ENCODE measurements around the gene TAS2R40.

The TAS2R40 gene

DNA sequence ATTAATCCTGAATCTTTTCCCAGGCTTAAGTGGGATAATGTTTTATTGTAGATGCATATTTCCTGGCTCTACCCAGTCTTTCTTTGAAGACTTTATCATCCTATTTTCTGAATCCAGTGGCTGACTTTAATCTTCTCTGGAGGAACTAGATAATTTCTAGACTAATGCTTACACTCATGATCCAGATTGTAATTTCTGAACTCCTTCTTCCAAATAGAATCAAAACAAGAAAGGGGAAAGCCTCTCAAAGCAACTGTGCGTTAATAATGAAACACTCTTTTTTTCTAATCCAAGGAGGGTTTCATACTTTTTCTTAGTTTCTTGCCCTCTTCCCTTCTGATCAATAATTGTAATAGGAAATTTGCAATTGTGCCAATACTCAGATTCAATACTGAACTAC lies 49.4 kb downstream of the TAS2R40 start:
- H3K27ac ChIP-seq = no peak overlapping the region
- TF ChIP-seq ZFX (IDR thresholded peaks at IDR 0.05; ENCODE audit: borderline replicate concordance) = no peak
- TF ChIP-seq, protein P1, sequence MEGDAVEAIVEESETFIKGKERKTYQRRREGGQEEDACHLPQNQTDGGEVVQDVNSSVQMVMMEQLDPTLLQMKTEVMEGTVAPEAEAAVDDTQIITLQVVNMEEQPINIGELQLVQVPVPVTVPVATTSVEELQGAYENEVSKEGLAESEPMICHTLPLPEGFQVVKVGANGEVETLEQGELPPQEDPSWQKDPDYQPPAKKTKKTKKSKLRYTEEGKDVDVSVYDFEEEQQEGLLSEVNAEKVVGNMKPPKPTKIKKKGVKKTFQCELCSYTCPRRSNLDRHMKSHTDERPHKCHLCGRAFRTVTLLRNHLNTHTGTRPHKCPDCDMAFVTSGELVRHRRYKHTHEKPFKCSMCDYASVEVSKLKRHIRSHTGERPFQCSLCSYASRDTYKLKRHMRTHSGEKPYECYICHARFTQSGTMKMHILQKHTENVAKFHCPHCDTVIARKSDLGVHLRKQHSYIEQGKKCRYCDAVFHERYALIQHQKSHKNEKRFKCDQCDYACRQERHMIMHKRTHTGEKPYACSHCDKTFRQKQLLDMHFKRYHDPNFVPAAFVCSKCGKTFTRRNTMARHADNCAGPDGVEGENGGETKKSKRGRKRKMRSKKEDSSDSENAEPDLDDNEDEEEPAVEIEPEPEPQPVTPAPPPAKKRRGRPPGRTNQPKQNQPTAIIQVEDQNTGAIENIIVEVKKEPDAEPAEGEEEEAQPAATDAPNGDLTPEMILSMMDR (IDR thresholded peaks at IDR 0.05) = no peak

Measured in 22Rv1 (cell line).